ENCODE measurements around the gene RAP1A. TPM values are rescaled to one million over a fixed set of nuclear protein-coding genes. Genes with fewer than 3 reads are reported as not detected.

RAP1A gene
- 22.3 to 40.5 TPM (median 25.4 TPM) in 5 replicates for total RNA-seq (2022; extraction: Qiagen RNA extraction; ENCODE audit: low read depth)

GRCh38 chr1:111619635-111620440 is at the start of gene RAP1A:
TSS of gene RAP1A (plus strand) at chr1:111619789. CDS start at chr1:111691361, 71,572 bp downstream.

GRCh38 chr1:111739194-111739924 is 119.8 kb downstream of the RAP1A start, which contains the start of gene INKA2:
TSS of gene INKA2 (minus strand) at chr1:111739395. CDS start at chr1:111739242, 153 bp downstream.

GRCh38 chr1:111755331-111756123 is 135.9 kb downstream of the RAP1A start, which contains the start of gene DDX20:
TSS of gene DDX20 (plus strand) at chr1:111755901. CDS start at chr1:111755925, 24 bp downstream.

Other genes starting within 250 kb of the RAP1A start
- gene OVGP1, start 192.1 kb upstream of the RAP1A start, total RNA-seq (2022; extraction: Qiagen RNA extraction; ENCODE audit: low read depth), result 0.87 to 1.1 TPM (median 0.92 TPM) in 5 replicates
- gene WDR77, start 170.5 kb upstream of the RAP1A start, total RNA-seq (2022; extraction: Qiagen RNA extraction; ENCODE audit: low read depth), result 29.7 to 52.1 TPM (median 48.2 TPM) in 5 replicates
- gene ATP5PB, start 170.3 kb upstream of the RAP1A start, total RNA-seq (2022; extraction: Qiagen RNA extraction; ENCODE audit: low read depth), result 229 to 320 TPM (median 246 TPM) in 5 replicates
- gene C1orf162, start 145.8 kb upstream of the RAP1A start, total RNA-seq (2022; extraction: Qiagen RNA extraction; ENCODE audit: low read depth), result 0.20 to 0.26 TPM in 2 of 5 replicates, not detected in the others
- not detected in 5 replicates for gene ADORA3, start 116.2 kb upstream of the RAP1A start, total RNA-seq (2022; extraction: Qiagen RNA extraction; ENCODE audit: low read depth)
- gene TMIGD3, start 116.2 kb upstream of the RAP1A start, total RNA-seq (2022; extraction: Qiagen RNA extraction; ENCODE audit: low read depth), result not detected in 5 replicates
- gene INKA2, start 119.6 kb downstream of the RAP1A start, total RNA-seq (2022; extraction: Qiagen RNA extraction; ENCODE audit: low read depth), result 1.6 to 2.5 TPM (median 2.2 TPM) in 5 replicates
- 7.5 to 9.3 TPM (median 8.8 TPM) in 5 replicates for gene DDX20, start 136.1 kb downstream of the RAP1A start, total RNA-seq (2022; extraction: Qiagen RNA extraction; ENCODE audit: low read depth)